Inflammatory macrophage (primary cell): ENCODE results near the gene PGBD4.
"Not testable (repeated sequence)": the region's sequence is repeated elsewhere in the genome, so short reads cannot be mapped to it uniquely, and the experiment has no call there.

Experiments
- DNase-seq, 2 donors: peaks; one replicate each; pipeline ENCODE4 v3.0.0-alpha.2; 2020 to 2022

The PGBD4 gene

GRCh38 chr15:34114739-34115138 lies 12.9 kb downstream of the PGBD4 start:
- DNase-seq: no peak

GRCh38 chr15:34116620-34117019 lies 14.7 kb downstream of the PGBD4 start:
- DNase-seq: no peak

GRCh38 chr15:34119291-34119690 lies 17.4 kb downstream of the PGBD4 start:
- DNase-seq: no peak

- not testable (repeated sequence) for DNase-seq
Observed at GRCh38 chr15:34120420-34120819, 18.5 kb downstream of the PGBD4 start.

- DNase-seq: not testable (repeated sequence)
Observed at GRCh38 chr15:34121786-34122185, 19.9 kb downstream of the PGBD4 start.

GRCh38 chr15:34122771-34123183 lies 20.9 kb downstream of the PGBD4 start:
- DNase-seq: no peak

GRCh38 chr15:34124651-34125050 lies 22.8 kb downstream of the PGBD4 start:
- no peak for DNase-seq

GRCh38 chr15:34125945-34126344 lies 24.1 kb downstream of the PGBD4 start:
- no peak for DNase-seq

GRCh38 chr15:34126522-34126921 lies 24.6 kb downstream of the PGBD4 start:
- no peak for DNase-seq

- DNase-seq: no peak
Observed at GRCh38 chr15:34128898-34129297, 27.0 kb downstream of the PGBD4 start.

- no peak for DNase-seq
Observed at GRCh38 chr15:34132881-34133280, 31.0 kb downstream of the PGBD4 start.

GRCh38 chr15:34133511-34133910 lies 31.6 kb downstream of the PGBD4 start:
- no peak for DNase-seq

- DNase-seq: no peak
Observed at GRCh38 chr15:34147371-34148140, 45.7 kb downstream of the PGBD4 start.

GRCh38 chr15:34154725-34155204 lies 52.9 kb downstream of the PGBD4 start:
- DNase-seq: peak; percentile 16 to 18

GRCh38 chr15:34155859-34156258 lies 54.0 kb downstream of the PGBD4 start:
- DNase-seq: no peak
